GM12891 (cell line): Measurements from ENCODE around the gene E2F6.

Experiments
- DNase-seq: peaks from one replicate; pipeline ENCODE4 v3.0.0; 2011; ENCODE audit warnings: low spot score; ENCODE audit not compliant: insufficient read length
- FAIRE-seq: peaks from 2 replicates; lab custom pipeline; 2011; peaks lifted over from hg19 to GRCh38; lab: Jason Lieb, UNC
- PAX5 ChIP-seq: IDR thresholded peaks from 2 replicates; pipeline ENCODE4 v1.6.1; 2011; ENCODE audit warnings: low read length, moderate library complexity, mild to moderate bottlenecking; ENCODE audit not compliant: insufficient read depth, severe bottlenecking
- POLR2A ChIP-seq: IDR thresholded peaks from 2 replicates; pipeline ENCODE4 v1.6.1; 2011; ENCODE audit warnings: low read depth, low read length, control low read depth
- POLR2AphosphoS5 ChIP-seq: IDR thresholded peaks from 2 replicates; pipeline ENCODE4 v1.6.1; 2011; ENCODE audit warnings: low read depth, low read length, control low read depth
- POU2F2 ChIP-seq: IDR thresholded peaks from 2 replicates; pipeline ENCODE4 v1.6.1; 2011; ENCODE audit warnings: low read depth, mild to moderate bottlenecking, control low read depth, low read length, moderate library complexity
- SPI1 ChIP-seq: IDR thresholded peaks from 2 replicates; pipeline ENCODE4 v1.6.1; 2011; ENCODE audit warnings: low read depth, low read length, control low read depth
- TAF1 ChIP-seq: IDR thresholded peaks from 2 replicates; pipeline ENCODE4 v1.6.1; 2011; ENCODE audit warnings: low read depth, low read length, control low read depth

Gene E2F6

DNA sequence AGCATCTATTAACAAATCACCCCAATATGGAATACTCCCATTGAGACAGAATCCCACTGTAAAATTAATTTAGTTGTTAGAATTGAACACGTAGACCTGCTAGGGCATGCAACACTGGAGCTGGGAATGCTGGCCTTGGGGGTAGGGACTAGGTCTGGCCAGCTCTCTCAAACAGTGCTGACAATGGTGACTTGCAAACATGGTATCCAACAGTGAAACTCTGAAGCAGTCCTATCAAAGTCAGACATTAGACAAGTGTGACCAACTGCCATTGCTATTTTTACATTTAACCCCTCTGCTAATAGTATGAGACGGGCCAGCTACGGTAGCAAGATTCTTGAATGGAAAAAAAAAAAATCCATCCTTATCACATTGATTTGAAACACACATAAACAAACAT, 7.2 kb downstream of the E2F6 start:
- TF ChIP-seq SPI1, result no peak
- TF ChIP-seq POLR2AphosphoS5, result no peak
- no peak for TF ChIP-seq POLR2A
- TF ChIP-seq POU2F2, result no peak
- TF ChIP-seq PAX5, result no peak
- TF ChIP-seq TAF1, result no peak
- FAIRE-seq (no peak), DNase-seq (no peak)

DNA sequence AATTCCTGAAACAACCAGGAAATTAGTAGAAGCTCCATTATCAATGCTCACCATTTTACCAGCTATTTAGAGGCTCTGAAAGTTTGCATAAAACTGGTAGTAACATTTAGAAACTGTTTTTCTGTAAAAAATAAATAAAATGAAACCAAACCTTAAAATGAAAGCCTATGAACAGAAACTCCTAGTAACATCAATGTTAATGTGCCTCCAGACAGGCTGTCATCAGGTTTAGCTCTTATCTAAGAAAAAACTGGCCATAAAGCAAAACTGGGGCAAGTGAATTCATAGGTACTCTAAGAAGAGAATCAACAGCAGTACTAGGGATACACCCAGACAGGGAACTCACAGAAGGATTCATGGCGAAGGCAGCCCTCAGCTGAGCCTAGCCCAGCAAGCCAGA, 8.0 kb downstream of the E2F6 start:
- TF ChIP-seq SPI1, result no peak
- TF ChIP-seq POLR2AphosphoS5, result no peak
- no peak for TF ChIP-seq POLR2A
- TF ChIP-seq TAF1, result no peak
- TF ChIP-seq PAX5, result no peak
- no peak for TF ChIP-seq POU2F2
- DNase-seq (no peak), FAIRE-seq (no peak)

DNA sequence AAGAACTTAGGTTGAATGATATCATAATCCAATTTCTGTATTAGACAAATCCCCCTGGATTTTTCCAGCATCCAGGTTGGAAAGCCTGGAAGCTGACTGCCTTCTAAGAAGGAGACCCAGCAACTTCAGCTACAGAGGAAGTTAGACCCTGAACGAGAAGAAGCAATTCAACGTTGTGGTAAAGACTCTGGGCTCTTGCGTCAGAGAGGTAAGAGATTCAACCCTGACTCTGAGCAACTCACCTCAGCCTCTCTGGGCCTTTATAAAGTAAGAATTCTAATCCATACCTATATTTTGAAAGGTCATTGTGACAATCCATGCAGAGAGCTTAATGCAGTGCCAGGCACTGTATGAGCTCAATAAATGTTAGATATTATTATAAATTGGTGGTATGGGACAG, 9.7 kb downstream of the E2F6 start:
- DNase-seq, result no peak
- no peak for FAIRE-seq
- TF ChIP-seq TAF1, result no peak
- no peak for TF ChIP-seq SPI1
- TF ChIP-seq POU2F2, result no peak
- no peak for TF ChIP-seq PAX5
- no peak for TF ChIP-seq POLR2AphosphoS5
- TF ChIP-seq POLR2A, result no peak

DNA sequence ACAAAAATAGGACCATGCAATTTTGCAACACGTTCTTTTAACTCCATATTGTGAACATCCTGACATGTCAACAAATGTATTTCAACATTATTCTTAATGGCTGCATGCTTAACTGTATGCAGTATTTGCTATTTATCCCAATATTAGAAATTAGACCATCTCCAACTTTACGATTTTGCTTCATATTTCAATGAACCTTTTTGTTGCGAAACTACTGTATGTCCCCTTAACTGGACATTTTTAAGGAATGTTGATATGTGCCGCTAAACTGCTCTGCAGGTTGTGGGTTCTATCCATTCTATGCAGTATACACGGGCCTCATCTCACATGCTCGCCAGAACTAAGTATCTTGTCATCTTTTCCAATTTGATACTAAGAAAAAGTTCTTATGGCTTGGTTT, 11.1 kb downstream of the E2F6 start:
- FAIRE-seq, result no peak
- DNase-seq, result no peak
- TF ChIP-seq SPI1, result no peak
- no peak for TF ChIP-seq PAX5
- no peak for TF ChIP-seq TAF1
- TF ChIP-seq POLR2A, result no peak
- no peak for TF ChIP-seq POU2F2
- no peak for TF ChIP-seq POLR2AphosphoS5

DNA sequence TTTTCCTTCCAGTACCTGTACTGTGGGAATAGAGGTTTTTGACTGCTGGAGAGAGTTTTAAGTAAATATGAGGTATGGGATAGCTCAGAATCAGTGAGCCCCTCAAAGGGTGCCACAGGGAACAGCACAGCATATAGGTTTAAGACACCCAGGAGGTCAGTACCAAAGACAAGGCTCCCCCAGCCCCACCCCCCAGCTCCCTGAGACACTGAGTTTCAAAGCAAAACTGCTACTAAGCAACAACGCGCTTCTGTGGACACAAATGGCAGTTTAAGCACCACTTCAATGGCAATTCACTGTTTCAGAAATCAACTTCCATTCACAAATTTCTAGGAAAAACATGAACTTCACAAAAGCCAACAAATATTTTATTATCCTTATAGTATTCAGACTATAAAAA, 15.2 kb downstream of the E2F6 start:
- no peak for FAIRE-seq
- no peak for DNase-seq
- TF ChIP-seq POLR2AphosphoS5 (no peak), SPI1 (no peak), POU2F2 (no peak), TAF1 (no peak), POLR2A (no peak)

DNA sequence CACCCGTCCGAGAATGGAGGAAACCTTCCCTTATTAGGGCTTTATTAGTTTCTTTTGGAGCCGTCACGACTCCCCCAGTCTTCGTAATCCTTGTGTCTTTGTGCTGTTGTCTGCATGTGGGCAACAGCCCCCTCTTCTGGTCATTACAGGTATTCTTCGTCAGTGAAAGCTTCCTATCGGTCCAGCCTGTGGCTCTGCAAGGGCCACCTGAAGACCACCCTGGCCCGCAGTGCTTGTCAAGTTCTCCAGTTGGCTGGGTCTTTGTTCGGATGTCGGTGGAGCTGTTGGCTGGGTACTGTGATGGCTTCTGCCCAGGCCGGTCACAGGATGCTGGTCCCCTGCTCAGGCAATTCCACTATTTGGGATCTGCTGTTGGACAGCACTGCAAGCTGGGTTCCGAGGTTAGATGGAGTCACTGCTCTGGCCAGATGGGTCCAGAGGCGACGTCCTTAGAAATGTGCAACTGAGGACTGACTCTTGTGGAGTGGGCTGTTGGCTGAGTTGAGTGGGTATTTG, 19.2 kb downstream of the E2F6 start:
- FAIRE-seq (no peak), DNase-seq (peak; percentile 35)
- TF ChIP-seq POU2F2 (no peak), TAF1 (no peak), POLR2AphosphoS5 (no peak), SPI1 (no peak), POLR2A (no peak), PAX5 (no peak)

DNA sequence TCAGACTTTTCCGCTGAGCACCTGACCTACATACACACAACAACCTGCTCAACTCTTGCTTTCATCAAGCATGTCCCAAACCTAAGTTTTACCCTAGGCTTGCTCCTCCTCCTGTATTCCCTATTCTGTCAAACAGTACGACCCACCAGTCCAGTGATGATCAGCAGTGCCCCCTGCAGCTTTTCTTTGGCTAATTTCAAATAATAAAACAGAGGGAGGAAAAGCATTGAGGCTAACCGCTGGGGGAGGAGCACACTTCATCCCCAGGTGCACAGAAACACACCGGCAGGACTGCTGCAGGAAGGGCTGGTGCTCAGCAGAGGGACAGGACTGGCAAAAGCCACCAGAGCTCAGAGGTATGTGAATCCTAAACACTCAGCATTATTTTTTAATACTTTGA, 21.2 kb downstream of the E2F6 start:
- TF ChIP-seq POLR2A (no peak), PAX5 (no peak), TAF1 (no peak), SPI1 (no peak), POLR2AphosphoS5 (no peak), POU2F2 (no peak)
- FAIRE-seq (no peak), DNase-seq (no peak)

DNA sequence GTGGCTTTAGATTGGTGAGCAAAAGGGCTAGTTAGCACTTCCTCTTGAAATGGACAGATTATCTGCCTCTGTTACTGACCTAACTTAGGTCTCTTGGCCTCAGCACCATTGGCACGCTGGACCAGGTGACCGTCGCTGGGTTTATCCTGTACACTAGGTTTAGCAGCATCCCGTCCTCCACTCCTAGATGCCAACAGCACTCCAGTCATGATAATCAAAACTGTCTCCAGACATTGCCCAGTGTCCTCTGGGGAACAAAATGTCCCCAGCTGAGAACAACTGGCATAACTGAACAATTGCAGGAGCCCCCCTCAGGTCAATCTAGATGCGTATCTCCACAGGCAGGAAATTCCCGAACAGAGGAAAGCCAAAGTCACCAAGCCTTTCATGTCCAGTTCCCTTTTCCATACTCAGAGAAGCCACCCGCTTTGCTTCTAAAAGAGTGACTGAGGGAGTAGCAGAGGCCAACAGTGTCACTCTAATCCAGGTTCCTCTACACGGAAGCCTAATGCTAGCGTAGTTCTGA, 27.3 kb downstream of the E2F6 start:
- TF ChIP-seq PAX5 (no peak), TAF1 (no peak), POLR2AphosphoS5 (no peak), POLR2A (no peak), SPI1 (no peak)
- FAIRE-seq (no peak), DNase-seq (no peak)

DNA sequence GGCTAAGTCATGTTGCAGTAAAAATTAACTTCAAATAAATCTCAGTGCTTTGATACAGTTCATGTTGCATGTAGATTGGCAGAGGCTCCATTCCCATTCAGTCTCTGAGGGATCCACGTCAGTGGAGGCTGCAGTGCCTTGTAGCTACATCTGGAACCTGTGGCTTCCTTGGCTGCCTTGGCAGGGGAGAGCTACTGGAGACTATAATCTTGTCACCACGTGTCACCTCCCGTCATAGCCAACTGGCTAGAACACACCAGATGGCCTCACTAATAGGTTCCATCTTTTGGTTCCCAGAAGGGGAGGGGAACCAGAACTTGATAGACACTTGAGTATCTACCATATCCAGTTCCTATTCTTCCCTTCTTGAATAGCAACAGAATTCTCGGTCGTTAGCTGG, 28.4 kb downstream of the E2F6 start:
- TF ChIP-seq POLR2A (no peak), SPI1 (no peak), PAX5 (no peak), POLR2AphosphoS5 (no peak), TAF1 (no peak), POU2F2 (no peak)
- no peak for FAIRE-seq
- no peak for DNase-seq

DNA sequence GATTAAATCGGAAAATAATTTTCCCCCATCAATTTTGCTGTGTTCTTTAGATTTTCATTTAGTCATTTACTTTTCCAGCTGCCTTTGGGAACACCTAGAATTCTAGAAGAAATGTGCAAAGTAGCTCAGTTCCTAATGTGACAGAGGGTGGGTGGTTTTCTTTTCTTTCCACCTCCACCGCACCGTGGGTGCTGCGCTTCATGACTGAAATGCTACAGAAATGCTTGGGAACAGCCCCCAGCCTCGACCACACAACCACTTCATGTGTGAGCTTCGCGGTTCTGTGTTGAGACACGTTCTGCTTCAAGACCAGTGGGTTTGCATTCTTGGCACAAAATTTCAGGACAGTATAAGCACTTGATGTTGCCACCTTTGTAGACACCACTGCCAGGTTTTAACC, 30.9 kb downstream of the E2F6 start:
- DNase-seq (no peak), FAIRE-seq (no peak)
- TF ChIP-seq POLR2AphosphoS5 (no peak), POU2F2 (no peak), TAF1 (no peak), SPI1 (no peak), POLR2A (no peak), PAX5 (no peak)
